ENCODE measurements around the gene HNRNPF.

HNRNPF gene

DNA sequence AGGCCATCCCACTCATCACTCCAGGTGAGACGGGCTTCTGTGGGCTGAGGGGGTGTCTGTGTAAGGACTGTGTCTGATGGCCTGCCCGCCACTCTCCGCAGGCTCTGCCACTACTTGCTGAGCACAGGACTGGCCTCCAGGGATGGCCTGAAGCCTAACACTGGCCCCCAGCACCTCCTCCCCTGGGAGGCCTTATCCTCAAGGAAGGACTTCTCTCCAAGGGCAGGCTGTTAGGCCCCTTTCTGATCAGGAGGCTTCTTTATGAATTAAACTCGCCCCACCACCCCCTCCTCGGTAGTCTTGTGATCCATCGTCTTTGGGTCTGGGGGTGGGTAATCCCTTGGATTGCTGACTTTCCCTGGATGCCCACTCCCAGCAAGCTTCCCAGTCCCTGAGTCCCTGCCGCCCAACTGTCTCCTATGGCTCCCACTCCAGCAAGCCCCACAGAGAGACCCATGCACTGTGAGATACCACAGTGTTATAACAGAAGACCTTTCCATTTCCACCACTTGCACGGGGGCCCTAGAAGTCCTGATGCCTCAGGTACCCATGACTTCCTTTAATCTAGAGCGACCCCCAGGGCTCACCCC lies 32.8 kb downstream of the HNRNPF start:
- DNase-seq, result no peak

DNA sequence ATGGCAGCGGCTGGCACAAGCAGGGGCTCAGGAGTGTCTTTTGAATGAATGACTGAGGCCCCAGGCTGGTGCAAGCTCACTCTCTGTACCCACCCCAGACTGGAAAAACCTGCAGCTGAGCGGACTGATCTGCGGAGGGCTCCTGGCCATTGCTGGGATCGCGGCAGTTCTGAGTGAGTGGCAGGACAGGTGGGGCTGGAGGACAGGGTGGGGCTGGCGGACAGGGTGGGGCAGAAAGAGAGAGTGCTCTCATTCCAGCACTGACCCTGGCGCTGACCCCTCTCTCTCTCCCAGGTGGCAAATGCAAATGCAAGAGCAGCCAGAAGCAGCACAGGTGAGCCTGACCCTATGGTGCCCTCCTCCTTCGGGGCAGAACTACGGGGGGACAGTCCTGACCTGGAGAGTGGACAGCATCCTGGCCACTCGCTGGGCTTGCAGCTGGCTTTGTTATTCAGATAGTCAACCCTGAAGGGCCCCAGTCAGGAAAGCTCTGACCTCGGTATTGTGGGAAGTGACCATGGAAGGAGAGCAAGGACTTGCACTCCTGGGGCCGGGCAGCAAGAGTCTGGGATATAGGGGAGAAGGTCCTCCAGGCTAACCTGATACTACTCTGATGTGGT lies 33.5 kb downstream of the HNRNPF start:
- no peak for DNase-seq

DNA sequence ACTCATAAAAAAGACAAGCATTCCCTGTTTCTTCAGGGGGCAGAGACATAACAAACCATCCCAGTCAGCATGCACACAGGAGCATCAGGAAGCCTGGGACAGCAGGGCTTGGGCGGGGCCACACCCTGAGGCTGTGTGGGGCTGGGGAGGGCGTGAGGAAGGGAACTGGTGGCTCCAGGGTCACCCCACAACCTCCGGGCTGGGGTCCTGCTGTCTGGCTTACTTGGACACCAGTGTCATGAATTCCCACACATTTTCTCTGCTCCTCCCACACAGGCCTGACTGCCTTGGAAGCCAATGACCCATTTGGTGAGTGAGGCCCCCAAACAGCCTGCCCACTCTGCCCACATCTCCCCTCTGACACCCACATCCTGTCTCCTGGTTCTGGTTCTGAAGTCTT lies 34.8 kb downstream of the HNRNPF start:
- DNase-seq, result no peak

DNA sequence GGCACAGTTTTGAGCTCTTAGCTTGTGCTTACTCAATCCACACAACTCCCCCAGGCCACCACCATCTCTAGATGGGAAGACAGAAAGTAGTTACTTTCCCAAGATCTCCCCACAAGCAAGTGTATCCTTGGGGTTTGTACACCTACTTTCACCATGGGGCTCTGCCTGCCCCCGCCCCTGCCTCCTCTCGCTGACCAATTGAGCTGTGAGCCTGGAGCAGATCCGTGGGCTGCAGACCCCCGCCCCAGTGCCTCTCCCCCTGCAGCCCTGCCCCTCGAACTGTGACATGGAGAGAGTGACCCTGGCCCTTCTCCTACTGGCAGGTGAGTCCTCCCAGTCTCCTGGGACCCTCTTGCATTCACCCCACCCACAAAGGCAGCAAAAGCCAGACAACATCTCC lies 35.5 kb downstream of the HNRNPF start:
- no peak for DNase-seq

DNA sequence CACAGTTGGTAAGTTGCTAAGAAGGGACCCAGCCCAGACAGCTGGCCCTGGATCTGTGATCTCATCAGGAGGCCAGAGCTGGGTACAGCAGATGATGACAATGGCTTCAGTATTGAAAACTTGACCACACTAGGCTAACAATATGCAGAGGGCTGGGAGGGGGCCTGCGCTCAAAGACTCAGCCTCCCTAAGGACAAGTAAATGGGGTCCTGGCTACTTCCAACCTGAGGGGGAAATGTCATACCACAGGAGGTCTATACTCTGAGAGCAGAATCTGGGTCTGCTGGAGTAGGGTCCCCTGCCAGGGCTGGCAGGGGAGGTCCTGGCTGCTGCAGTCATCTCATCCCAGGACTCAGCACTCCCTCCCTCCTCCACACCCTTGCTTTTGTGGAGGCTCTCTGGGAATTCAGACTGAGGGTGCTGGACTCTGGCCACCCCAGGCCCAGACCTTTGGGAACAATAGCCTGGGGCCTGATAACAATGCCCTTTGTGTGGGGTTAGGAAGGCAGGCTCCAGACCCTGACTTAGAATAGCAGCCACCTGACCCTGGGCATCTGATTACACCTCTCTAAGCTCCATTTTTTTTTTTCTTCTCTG lies 36.1 kb downstream of the HNRNPF start:
- DNase-seq, result no peak

DNA sequence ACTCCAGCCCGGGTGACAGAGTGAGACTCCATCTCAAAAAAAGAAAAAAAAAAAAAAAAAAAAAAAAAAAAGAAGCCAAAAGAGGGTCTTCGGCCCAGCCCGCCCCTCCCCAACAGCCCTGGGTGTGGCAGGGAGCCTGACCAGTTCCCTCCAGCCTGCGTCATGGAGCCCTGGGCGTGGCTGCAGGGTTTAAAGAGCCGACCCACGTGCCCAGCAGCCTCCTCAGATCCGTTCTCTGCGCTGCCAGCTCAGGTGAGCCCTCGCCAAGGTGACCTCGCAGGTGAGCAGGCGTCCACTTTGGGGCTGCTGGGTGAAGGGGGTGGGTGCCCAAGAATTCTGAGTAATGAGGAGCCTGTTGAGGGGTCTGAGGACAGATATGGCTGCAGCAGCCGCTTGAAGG lies 37.6 kb downstream of the HNRNPF start, which contains the start of gene FXYD4:
FXYD4 (plus strand) TSS at position 219 of the 400 bp plus-strand sequence. CDS start 2,111 bp downstream, outside the sequence.
- no peak for DNase-seq

DNA sequence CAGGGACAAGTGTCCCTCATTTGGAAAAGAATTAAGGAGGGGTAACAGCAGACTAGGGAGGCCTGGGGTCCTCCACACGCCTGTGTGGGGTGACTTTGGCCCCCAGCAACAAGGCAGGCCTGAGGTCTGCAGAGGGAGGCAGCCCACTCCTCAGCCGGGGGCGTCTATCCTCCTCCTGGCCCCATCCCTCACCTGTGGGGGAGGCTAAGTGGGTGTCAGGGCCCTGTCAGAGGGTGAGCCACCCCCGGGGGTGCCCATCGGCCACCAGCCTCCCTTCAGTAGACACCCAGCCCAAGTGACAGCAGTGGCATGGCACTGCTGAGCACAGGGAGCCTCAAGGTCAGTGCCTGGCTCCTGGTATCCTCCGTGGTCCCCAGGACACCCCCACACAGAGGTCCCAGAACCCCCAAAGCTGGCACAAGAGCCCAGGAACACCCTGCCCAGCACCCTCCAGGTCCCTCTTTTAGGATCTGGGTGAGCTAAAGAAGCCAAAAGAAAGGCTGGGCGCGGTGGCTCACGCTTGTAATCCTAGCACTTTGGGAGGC lies 38.2 kb downstream of the HNRNPF start:
- no peak for DNase-seq

DNA sequence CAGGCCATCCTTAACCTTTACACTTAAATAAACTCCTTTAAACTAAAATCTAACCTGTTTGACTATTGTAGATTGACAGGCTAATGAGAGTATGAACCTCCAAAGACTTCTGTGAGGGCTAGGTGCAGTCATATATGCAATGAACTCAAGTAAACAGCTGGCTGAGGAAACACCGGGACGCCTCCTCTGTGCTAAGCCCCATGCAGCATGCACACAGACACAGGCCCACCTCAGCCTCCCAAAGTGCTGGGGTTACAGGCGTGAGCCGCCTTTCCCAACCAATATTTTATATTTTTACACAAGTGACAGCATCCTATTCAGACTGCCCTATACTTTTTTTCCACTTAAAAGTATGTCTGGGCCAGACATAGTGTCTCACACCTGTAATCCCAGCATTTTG lies 39.1 kb downstream of the HNRNPF start:
- DNase-seq, result no peak

DNA sequence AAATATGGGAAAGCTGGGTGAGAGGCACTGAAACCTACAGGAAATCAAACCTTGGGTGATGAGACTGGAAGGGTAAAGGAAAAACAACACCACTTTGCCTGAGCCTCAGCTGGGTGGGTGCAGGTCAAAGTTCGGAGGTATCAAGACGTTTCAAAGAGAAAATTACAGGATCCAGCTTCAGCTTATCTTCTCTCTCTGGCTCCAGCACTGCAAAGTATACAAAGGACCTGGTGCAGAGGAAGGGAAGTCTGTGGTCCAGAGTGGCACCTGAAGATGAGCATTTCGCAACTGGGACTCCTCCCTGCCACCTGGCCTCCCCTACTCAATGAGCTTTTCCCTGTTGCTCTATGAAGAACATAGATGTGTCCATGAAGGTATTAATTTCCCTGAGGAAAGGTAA lies 44.0 kb downstream of the HNRNPF start:
- DNase-seq, result no peak

DNA sequence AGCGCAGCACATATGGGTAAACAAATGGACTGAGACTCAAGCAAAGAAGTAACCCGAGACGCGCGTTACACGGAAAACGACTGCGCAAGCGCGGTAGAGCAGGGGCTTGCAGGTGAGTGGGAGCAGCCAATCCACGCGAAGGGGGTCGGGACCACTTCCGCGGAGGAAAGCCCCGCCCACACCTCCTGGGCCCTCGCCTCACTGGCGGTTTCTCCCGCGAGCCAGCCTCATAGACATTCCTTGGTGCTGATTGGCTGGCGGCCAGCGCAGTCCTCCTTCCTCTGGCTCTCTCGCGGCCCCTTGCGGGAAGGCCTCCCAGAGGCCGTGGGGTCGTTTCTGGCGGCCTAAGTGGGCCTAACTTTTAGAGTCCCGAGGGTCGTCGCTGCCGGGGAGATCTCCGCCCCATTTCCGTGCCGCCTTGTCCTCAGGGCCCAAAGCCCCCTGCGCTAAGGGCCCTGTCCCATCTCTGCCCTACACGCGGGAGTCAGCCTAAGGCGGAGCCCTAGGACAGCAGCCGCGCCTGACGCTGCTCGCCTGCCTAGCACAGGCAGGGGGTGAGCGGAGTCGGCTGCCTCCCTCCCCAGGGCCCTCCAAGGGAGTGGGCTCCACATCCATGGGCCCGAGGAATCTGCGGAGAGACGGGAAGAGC lies 46.7 kb downstream of the HNRNPF start:
- peak; percentile 100 for DNase-seq

DNA sequence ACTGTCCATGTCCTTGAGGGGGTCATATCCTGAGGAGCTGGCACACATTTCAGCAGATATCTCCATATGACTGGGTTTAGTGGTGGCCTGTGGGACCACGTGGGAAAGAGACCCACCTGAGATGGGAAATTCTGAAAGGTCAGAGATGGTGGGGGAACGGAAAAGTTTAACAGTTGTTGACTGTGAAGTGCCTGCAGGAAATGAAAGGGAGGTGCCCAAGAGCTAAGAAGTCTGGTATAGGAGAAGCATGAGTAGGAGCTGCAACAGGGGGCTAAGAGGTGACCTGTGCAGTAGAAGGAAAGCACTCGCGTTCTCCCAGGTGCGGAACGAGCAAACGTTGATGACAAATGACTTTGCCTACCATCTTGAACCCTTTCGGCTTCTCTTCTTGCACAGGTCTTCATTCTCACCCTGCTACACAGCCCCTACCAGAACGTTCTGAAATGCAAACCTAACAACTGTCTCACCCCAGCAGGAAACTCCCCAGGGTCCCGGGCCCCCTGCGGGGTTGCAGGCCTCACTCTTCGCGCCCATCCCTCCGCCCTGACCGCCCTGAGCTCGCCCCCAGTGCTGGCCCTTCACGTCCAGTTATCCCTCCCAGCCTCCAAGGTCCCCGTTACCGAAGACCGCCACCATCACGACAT lies 47.3 kb downstream of the HNRNPF start:
- peak; percentile 40 for DNase-seq

DNA sequence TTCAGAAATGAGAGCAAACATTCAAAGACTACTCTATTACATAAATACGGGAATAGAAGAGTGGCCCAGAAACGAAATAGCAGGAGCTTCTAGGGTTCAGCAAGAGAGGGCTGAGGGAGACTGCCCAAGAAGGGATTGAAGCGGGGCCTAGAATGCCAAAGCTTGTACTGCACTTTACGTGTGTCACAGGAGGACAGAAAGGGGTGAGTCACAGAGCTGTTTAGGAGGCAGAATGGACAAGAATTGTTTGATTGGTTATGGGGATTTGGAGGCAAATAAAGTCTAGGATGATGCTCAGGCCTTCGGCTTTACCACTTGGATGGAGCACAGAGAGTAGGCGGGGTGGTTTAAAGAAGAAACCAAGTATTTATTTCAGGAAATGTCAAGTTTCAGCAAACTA lies 48.9 kb downstream of the HNRNPF start:
- DNase-seq, result no peak

DNA sequence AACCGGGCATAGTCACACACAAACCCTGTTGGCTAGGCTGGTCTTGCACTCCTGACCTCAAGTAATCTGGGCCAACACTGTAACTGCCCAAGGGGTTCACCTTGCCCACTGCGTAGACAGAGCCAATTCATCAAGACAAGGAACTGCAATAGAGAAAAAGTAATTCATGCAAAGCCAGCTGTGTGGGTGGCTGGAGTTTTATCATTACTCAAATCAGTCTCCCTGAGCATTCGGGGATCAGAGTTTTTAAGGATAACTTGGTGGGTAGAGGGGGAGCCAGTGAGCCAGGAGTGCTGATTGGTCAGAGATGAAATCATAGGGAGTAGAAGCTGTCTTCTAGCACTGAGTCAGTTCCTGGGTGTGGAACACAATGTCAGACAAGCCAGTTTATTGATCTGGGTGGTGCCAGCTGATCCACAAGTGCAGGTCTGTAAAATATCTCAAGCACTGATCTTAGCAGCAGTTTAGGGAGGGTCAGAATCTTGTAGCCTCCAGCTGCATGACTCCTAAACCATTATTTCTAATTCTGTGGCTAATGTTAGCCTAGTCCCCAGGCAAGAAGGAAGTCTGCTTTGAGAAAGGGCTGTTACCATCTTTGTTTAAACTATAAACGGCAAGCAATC lies 53.1 kb downstream of the HNRNPF start:
- no peak for DNase-seq

DNA sequence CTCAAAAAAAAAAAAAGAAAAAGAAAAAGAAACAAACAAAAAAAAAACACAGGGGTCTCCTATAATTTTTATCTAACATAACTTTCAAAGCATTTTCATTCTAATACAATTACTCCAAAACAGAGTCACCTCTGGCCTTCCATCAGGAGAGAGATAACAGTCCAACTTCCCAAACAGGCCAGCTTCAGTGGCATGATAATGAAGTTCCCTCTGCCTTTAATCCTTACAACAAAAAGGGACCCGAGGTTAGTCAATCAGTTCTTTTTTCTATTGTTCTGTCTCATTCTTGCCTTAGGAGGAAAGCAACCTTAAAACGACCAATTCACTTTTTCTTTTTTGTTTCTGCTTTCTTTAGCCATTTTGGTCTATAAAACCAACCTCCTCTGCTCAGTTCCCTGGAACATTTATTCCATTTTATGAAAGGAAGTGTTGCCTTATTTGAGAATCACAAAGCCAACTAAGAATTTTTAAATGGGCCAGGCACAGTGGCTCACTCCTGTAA lies 54.1 kb downstream of the HNRNPF start:
- DNase-seq, result no peak

DNA sequence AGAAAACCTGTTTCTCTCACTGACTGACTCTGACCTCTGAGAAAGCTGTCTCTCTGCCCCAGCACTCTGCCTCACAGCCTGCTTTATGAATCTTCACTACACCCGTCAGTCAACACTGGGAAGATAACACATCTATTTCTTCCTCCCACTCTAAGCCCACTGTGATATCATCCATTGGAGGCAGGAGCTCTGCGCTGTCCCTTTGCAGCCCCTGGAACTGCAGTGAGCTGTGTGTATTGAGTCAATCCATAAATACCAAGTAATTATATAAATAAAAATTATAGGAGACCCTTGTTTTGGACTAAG lies 54.7 kb downstream of the HNRNPF start:
- DNase-seq, result no peak

DNA sequence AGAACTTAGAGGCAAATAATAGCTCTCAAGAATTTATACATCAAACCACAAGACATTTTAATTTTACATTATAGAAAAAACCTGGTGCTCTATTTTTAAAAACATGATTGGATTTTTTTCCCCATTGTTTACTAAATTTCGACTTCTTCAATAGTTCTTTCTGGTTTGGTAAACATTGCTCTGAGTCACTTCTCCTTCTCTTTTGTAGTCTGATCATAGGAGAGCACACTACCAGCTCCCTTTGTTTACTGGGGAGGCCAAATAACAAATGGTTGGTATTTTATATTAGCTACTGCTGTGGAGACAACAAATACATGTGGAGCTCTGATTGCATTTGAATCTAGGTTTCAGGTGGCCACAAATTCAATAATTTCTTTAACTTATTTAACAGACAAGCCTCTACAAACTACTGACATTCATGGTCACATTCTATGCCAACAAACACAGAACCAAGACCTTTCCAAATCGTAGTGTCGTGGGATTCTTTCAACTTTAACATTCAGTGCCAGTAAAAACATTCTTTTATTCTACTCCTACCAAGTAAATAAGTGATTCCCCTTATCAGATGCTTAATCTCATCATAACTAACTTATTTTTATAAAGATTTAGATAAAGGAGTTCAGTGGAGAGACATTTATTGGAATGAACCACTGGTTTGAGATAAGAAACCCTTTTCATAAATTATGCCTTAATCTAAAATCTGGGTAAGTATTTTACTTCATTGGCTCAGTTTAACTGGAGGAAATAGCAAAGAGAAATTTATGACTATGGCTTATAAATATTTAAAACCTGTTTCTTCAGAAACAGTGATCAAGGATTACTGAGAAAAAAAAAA lies 55.3 kb downstream of the HNRNPF start:
- no peak for DNase-seq

DNA sequence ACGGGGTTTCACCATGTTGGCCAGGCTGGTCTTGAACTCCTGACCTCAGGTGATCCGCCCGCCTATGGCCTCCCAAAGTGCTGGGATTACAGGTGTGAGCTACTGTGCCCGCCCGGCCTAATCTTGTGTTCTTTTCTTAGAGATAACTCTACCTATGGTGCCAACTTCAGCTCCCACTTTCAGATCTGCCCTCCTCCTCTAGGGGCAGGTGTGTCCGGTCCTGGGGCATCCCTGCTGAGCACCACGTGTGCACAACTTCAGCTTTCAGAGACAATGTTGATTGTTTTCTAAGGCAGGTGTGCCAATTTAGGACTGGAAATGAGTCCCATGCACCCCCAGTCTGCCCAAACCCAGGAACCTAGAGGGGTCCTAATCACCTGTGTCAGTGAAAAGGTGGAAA lies 56.0 kb downstream of the HNRNPF start:
- no peak for DNase-seq

DNA sequence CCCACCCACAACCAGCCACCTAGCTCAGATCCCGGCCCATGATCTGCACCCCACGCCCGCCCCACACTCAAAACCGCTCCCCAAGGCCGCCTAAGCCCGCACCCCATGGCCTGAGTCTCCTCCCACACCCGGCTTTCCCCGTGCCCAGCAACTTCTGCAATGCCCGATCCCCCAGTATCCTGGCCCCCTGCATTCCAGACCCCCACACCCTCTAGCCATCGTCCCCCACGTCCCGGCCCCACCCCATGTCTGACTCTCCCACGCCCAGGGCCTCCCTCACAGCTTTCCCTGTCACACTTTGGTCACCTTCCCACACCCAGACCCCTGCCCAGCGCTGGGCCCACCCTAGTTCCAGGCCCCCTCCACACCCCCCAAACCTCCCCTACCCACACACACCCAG lies 57.7 kb downstream of the HNRNPF start:
- no peak for DNase-seq

DNA sequence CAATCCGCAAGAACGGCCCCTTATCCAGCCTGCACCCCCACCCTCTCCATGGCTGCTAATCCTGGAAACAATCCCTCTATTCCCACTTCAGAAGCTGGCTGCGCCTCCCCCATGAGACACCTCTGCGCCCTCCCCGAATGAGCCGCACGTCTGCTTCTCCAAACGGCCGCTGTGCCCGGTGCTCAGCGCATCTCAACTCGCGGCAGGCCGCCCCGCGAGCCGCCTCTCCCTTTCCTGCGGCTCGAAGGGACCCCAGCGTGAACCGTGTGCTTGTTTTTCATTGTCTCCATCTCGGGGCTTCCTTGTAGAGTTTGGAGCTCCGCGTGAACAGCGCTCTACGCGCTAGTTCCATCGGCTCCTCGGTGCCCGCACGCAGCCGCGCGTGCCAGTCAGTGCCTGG lies 58.3 kb downstream of the HNRNPF start:
- DNase-seq, result no peak

DNA sequence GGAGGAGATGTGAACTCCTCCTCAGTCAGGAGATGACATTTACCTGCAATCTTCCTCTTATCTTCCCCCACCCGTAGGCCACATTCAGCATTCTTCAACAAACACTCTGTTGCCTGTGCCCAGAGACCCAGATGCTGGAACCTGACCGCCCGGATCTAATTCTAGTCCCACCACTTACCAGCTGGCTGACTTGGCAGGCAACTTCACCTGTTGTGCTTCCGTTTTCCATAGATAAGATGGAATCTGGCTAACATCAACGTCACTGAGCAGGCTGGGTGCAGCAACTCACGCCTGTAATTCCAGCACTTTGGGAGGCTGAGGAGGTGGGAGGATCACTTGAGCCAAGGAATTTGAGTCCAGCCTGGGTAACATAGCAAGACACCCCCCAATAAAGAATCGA lies 58.8 kb downstream of the HNRNPF start:
- DNase-seq, result no peak

DNA sequence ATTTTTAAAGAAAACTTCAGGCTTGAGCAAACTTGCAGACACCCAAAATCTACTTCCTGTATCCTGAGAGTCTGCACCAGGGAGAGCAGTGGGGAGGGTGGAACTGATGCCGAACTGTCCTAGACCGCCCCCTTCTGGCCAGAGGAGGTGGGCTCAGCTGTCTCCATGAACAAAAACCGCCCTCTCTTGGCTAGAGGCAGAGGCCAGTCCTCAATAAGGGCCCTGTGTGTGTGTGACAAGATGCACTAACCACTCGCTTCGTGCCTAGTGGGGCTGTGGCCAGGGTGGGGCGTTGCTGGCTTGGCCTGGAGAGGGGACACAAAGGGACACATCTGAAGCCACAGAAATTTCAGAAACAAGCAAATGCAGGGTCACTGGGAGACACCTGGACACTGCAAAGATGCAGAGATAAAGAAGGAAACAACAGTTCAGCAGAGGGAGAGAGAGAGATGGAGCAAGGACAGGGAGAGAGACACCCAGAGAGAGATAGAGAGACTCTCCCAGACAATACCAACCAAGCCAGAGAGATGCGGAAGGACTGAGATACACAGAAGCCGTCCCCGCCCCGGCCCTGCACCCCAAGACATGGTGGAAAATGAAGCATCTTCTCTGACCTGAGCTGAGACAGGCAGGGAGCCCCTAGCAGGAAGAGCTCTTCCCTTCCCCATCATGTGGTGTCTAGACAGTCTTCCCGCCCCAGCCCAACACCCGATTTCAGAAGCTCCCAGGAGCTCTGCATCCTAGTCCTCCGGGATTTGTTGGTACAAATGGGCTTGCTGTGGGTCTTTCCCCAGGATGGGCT lies 60.3 kb downstream of the HNRNPF start:
- peak; percentile 94 for DNase-seq

Data from CD4-positive, alpha-beta T cell treated with Interleukin-17A for 4 hours (primary cell).